NB4 (cell line): ENCODE data around the gene LRRC30.

Experiments
- DNase-seq: peaks from one replicate; pipeline ENCODE4 v3.0.0; 2010; ENCODE audit warnings: low read depth
- H3K4me3 ChIP-seq: one replicate; pipeline ENCODE4 v1.5.1; 2011; ENCODE audit warnings: mild to moderate bottlenecking, low read depth, low read length, moderate library complexity
- MYC ChIP-seq: IDR thresholded peaks from 2 replicates; pipeline ENCODE4 v1.6.1; 2011; ENCODE audit warnings: low read depth, low read length
- POLR2A ChIP-seq: IDR thresholded peaks from 2 replicates; pipeline ENCODE4 v1.6.1; 2011; ENCODE audit warnings: mild to moderate bottlenecking; ENCODE audit not compliant: insufficient read length; ENCODE audit errors: extremely low read depth
- TF ChIP-seq, protein P1 (sequence below): IDR thresholded peaks from 2 replicates; pipeline ENCODE4 v1.6.1; 2011; ENCODE audit warnings: low read depth, low read length
- TF ChIP-seq, protein P2 (sequence below): IDR thresholded peaks from one replicate; pipeline ENCODE4 v1.5.1; 2012; ENCODE audit warnings: low read depth, low read length

The LRRC30 gene

GRCh38 chr18:7207366-7207915 lies 23.4 kb upstream of the LRRC30 start:
- no peak overlapping the region for H3K4me3 ChIP-seq
- TF ChIP-seq MYC = no peak
- TF ChIP-seq POLR2A = no peak
- TF ChIP-seq, protein P1, sequence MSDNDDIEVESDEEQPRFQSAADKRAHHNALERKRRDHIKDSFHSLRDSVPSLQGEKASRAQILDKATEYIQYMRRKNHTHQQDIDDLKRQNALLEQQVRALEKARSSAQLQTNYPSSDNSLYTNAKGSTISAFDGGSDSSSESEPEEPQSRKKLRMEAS = no peak
- TF ChIP-seq, protein P2, sequence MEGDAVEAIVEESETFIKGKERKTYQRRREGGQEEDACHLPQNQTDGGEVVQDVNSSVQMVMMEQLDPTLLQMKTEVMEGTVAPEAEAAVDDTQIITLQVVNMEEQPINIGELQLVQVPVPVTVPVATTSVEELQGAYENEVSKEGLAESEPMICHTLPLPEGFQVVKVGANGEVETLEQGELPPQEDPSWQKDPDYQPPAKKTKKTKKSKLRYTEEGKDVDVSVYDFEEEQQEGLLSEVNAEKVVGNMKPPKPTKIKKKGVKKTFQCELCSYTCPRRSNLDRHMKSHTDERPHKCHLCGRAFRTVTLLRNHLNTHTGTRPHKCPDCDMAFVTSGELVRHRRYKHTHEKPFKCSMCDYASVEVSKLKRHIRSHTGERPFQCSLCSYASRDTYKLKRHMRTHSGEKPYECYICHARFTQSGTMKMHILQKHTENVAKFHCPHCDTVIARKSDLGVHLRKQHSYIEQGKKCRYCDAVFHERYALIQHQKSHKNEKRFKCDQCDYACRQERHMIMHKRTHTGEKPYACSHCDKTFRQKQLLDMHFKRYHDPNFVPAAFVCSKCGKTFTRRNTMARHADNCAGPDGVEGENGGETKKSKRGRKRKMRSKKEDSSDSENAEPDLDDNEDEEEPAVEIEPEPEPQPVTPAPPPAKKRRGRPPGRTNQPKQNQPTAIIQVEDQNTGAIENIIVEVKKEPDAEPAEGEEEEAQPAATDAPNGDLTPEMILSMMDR = no peak
- no peak for DNase-seq

GRCh38 chr18:7221424-7222155 lies 9.3 kb upstream of the LRRC30 start:
- peak; percentile 63 for DNase-seq
- no peak for TF ChIP-seq MYC
- TF ChIP-seq, protein P2 = peak; percentile 79
- no peak overlapping the region for H3K4me3 ChIP-seq

DNA sequence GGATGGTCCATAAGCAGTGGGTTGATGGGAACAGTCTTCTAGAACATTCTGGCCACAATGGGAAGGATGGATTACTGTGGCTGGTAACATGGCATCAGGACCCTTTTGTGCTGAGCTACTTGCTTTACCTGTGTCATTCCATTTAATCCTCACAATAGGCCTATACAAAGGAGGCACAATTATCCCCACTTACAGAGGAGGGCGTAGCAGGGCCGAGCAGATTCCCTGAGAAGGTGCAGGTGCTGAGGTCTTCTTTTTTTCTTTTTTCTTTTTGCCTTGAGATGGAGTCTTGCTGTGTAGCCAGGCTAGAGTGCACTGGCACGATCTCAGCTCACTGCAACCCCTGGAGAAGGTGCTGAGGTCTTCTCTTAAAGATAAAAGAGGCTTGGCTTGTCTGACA lies 6.7 kb upstream of the LRRC30 start:
- DNase-seq = no peak
- H3K4me3 ChIP-seq = no peak overlapping the region
- TF ChIP-seq, protein P1 = no peak
- no peak for TF ChIP-seq POLR2A
- no peak for TF ChIP-seq MYC
- TF ChIP-seq, protein P2 = no peak

DNA sequence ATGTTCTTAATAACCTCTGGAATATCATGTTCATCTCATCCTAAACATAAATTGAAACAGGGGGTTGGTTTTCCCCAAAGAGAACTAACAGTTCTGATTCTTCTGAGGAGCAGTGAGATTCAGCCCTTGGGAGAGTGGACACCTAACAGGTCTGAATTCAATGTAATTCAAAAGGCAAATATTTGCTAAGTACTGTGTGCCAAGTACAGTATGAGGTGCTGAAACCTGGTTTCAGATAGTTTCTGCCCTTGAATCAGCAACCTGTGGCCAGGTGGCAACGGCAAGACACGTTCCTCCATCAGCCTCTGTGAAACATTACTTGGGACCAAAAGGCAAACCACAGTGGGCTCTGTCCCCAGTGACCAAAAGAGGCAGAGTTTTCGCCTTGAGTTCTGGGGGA lies 1.3 kb downstream of the LRRC30 start:
- no peak overlapping the region for H3K4me3 ChIP-seq
- no peak for DNase-seq
- TF ChIP-seq, protein P1 = no peak
- TF ChIP-seq, protein P2 = no peak
- TF ChIP-seq POLR2A = no peak
- no peak for TF ChIP-seq MYC

DNA sequence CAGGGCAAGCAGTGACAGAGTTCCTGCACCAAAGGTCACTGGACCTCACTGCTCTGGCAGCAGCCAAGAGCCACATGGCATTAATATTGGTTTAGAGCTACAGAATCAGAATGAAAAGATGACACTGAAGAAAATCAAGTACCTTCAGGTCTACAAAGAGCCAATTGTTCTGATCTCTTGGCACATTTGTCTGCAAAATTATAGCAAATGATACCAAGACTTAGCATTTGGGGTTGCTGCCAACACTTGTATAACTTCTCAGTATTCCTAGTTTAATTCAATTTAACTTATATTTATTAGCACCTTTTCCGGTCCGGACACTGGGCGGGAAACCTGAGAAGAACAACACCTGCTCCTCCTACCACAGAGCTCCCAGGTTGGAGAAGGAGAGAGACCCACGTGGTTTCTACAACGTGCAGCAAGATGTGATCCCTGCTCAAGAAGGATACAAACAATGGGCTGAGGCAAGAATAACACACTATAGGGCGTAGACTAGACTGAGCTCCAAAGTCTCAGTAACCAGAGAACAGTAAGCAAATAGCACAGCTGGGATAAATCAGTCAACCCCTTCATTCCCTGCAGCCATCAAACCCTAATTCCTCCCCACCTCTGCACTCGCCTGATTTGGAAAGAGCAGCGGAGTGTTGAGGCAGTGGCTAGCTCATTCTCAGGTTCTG lies 2.4 kb downstream of the LRRC30 start:
- DNase-seq = no peak
- TF ChIP-seq, protein P1 = no peak
- TF ChIP-seq MYC (no peak), POLR2A (no peak)
- TF ChIP-seq, protein P2 = no peak
- H3K4me3 ChIP-seq = no peak overlapping the region
